ENCODE data around the gene CIITA.
"Not testable (repeated sequence)": the region's sequence is repeated elsewhere in the genome, so short reads cannot be mapped to it uniquely, and the experiment has no call there.

Gene CIITA

DNA sequence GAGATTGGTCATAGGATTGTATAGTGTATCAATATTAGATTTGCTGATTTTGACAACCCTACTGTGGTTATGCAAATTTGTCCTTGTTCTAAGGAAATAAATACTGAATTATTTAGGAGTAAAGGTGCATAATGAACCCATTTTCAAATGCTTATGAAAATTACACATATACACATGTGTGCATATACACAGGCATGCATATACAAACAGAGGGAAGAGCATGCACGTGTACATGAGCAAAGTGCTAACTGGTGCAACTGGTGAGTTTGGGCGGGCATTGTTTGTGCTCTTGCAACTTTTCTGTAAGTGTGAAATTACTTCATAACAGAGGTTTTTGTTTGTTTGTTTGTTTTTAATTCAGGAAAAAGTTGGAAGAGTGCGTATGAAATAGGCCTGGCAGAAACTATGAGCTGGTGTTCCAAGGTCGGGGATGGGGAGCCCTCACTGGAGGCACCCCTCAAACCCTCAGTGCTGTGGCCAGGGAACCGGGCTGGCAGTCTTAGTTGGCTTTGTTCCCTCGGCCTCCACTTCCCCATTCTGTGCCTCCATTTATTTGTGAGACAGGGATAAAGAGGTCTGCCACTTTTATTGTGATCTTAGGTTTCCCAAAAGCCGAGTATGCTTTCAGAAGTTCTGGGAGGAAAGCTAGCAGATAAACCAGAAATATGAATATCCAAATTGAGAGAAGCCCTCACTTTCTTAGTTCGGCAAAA lies 59.4 kb downstream of the CIITA start:
- no peak for DNase-seq

DNA sequence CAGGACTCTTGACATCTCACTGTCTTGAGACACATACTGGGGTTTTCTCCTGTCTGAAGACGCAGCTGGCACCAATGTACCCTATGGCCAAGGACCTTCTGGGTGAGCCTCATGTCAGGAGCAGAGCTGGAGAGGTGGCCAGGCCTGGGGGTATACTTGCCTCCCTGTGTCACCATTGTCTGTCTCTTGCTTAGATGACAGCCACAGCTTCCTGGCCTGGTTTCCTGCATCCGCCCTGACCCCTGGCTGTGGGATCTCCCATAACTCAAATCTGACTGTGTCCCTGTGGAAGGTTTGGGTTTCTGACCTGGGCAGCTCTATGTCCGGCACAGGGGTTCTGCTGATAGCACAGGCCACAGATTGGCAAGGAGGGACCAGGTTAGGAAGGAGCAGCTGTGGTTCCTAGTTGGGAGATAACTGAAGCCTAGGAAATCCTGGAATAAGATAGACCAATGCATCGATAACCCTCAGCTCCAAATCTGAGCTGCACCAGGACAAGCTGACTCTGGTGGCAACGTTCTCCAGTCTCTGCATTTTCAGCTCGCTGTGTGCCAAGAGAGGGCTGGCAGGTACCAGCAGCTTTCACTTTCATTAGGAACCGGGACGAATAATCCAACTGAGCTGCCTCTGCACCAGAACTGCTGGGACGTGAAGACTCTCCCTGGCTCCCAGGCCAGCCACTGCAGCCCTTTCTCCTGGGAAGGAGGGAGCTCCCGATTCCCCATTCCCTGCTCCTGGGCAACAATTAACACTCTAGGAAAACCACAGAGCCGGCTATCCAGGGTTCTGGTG lies 60.3 kb downstream of the CIITA start:
- no peak for DNase-seq

DNA sequence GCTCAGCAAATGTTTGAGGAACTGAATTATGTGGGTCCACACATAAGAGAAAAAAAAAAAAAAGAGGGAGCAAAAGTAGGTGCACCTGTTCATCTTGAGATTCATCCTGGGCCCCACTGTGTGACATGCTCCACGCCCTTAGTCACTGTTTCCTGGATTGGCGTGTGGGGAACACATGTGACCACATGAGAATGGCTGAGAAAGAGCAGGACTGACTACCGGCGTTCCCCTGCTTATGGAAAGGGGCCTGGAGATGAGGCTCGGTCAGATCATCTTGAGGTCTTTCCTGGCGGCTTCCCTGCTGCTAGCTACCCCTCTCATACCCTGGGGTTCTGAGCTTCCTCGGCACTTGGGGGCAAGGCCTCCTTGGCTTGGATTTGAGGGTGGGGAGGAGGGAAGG lies 61.3 kb downstream of the CIITA start:
- DNase-seq, result peak in 1 of 2 donors; percentile 19

DNA sequence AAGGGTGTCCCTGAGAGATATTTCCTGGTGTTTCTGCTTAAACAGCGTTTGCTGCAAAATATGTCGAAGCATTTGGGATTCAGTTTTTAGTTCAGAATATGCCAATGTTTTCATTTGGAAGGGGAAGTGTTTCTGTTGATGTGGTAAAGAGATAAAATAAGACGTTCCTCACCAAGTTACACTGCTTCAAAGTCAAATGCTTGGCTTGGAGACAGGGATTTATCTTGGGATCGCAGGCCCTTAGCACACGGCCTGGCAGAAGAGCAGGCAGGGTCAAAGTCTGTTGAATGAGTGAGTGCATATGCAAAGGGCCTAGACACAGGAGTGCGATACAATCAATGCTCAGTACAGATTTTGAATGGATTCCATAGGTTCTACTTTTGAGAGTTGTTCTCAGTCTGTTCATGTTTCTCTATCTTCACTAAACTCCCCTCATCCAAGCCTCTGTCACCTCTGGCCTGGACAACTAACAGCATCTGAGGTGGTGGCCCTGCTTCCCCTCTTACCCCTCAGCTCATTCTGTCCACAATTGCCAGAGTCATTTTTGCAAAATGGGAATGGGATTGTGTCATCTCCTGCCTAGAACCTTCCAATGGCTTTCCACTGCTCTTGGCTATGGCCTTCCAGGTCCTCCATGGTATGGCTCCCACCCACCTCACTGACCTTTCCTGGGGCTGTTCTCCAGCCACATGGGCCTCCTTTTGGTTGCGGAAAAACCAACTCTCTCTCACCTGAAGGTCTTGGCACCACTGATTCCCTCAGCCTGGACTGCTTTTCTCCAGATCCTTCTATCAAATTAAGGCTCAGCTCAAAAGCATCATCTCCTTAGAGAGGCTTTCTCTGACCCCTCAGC lies 62.0 kb downstream of the CIITA start:
- no peak for DNase-seq

DNA sequence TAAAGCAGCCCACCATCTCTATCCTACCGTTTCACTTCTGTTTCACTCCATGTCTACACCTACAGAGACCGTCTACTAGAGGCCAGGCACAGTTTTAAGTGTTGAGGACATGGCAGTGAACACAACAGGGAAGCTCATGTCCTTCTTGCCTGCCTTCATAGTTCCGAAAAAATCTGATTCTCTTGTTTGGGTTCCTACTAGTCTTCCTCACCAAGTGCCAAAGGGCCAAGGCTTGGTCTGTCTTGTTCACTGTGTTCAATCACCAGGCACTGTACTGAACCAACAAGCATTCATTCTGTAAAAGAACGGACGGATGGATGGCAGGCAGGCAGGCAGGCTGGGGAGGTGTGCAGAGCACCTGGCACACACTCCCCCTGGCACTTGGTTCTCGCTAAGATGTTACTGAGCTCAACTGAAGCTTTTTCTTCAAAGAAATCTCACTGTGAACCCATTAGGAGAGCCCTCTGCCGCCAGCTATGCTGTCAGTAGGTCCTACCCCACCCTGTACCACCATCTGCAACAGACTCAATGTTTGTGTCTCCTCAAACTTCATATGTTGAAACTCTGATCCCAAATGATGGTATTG lies 62.7 kb downstream of the CIITA start:
- DNase-seq, result no peak

DNA sequence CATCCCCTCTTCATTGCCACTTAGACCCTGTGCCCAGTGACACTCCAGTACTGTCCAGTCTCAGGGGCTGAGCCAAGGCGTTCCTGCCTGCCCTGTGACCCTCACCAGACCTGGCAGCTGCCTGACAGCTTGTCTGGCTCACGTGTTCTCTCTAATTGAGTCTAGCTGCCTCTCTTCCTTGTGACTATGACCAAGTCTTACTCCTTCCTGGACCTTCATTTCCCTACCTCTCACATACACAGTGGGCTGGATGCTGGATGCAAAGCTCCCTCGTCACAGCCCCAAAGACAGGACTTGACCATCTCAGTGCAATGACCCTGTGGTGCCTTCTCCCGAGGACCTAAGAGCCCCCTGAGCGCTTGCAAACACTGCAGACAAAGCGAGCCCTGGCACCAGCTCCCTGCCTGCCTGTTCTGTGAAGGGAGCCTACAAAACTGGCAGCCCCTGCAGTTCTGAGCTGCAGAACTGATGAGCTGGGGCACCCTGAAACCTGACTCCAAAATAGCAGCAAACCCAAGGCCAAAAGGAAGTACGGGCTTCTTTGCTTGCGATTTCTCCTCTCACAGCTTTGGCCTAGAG lies 63.6 kb downstream of the CIITA start:
- peak in 1 of 2 donors; percentile 30 for DNase-seq

DNA sequence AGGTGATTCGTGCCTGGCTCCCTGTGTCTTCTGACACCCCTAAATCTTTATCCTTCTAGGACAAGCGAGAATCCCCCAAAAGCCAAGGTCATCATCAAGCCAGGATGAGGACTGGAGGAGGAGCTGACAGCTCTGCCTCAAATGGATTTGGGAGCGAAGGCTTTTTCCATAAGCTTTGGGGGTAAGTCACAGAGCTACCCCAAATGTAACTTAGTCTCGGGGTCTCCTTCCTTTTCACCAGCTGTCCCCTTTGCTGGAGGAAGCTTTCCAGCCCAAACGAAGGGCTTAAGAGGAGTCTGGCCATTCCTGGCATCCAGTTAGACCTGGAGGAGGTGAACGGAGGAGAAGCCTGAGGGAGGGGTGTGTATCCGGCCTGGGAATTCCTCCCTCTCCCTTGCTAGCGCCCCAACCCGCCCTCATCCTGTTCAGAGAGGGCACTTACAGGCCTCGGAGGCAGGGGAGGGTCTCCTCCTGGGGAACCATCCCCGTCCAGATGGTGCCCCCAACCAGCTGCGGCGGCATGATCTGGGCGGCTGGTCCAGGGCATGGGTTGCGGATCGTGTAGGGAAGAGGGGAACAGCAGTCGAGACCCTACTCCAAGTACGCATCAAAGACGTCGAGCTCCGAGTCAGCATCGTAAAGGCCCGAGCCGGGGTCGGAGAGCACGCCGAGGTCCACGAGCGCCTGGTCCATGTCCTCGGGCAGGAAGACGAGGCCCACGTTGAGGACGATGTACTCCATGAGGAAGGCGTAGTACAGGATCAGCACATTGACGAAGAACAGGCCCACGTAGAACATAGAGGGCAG lies 64.3 kb downstream of the CIITA start:
- no peak for DNase-seq

DNA sequence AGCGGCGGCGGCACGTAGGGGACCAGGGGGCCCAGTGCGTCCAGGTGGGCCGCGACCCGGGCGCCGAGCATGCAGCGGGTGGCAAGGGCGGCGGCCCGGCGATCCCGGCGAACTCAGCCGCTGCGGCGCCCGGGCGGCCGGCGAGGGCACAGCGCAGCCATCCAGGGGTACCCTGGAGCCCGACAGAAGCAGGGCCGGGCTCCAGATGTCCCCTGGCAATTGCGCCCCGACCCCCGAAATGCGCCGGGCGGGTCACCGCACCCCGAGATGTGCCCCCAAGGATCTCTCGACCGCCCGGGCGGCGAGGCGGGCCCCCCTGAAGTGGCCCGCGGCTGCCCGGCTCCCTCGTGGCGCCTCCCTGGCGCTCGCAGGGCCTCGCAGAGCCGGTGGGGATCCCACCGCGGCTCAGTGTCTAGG lies 64.9 kb downstream of the CIITA start:
- not testable (repeated sequence) for DNase-seq

DNA sequence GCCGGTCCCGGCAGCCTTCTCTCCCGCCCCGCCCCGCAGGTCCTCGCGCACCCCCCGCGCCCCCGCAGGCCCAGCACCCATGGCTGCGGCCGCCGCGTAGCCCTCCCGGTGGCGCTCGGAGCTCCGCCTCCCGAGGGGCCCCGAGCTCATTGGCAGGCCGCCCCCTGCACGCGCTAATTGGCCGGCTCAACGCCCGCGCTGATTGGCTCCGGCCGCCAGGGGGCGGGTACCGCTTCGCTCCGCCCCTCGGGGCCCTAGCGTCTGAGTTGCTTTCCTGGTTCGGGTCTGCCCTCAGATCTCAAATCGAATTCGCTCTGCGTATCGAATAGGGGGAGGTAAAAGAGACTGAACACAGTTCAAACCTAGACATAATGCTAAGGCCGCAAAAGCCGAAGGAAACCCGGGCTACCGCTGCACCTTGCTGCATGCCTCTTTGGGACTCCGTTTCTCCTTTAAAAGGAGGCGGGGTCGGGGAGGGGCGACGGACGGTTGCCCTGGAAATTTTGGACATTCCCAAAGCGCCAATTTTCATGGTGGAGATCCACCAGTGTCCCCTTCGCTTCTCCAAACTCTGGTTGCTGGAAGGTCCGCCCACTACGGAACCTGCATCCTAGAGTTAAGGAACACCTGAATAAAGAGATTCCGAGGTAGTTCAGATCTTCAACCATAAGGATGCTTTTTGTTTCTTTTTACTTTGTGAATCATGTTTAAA lies 65.5 kb downstream of the CIITA start, which contains the start of gene DEXI:
Gene DEXI, minus strand, starts transcription at position 117 of the 712 bp plus-strand sequence. CDS start 463 bp downstream, outside the sequence.
- peak; percentile 90 to 96 for DNase-seq

DNA sequence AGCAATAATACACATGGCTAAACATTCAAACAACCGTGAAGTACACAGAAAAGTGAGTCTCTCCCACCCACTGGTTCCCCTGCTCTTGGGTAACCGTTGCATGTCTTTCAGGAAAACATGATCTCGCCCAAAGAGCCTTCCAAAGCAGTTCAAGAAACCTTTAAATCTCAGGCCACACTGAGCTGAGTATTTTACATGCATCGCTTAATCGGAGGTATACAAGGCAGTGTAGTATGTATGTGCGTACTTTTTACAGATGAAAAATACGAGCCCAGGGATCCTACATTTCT lies 66.0 kb downstream of the CIITA start:
- DNase-seq, result peak; percentile 27 to 46

DNA sequence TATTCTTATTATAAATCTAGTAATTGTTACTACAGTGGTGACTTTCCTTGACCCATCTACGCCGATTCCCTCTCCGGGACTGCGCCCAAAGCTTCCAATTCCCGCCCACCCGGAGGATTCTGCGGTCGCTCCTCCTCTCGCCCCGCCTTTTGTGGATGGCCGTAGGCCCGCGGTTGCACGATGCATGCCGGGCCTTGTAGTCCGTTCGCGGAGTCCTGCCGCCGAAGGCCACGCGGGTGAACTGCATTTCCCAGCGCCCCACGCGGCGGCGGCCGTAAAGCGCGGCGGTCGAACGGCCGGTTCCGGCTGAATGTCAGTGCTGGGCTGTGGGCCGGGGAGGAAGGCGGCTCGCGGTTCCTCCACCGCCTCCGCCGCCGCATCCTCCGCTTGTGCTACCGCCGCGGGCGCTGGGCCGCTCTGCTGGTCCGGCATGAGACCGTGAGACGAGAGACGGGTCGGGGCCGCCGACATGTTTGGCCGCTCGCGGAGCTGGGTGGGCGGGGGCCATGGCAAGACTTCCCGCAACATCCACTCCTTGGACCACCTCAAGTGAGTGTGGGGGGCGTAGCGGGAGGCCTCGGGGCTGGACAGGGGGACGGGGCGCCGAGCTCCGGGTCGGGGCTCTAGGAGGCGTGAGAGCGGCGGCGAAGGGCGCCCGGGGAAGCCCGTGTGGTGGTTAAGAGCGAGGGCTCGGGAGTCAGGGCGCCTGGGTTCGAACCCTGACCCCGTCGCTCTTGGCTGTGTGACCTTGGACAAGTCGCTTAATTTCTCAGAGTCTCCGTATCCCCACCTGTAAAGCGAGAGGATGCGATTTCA lies 67.5 kb downstream of the CIITA start, which contains the start of gene CLEC16A:
Gene CLEC16A, plus strand, starts transcription at position 316 of the 816 bp plus-strand sequence. Its CDS starts 154 bp downstream, at position 470.
- peak; percentile 96 for DNase-seq

DNA sequence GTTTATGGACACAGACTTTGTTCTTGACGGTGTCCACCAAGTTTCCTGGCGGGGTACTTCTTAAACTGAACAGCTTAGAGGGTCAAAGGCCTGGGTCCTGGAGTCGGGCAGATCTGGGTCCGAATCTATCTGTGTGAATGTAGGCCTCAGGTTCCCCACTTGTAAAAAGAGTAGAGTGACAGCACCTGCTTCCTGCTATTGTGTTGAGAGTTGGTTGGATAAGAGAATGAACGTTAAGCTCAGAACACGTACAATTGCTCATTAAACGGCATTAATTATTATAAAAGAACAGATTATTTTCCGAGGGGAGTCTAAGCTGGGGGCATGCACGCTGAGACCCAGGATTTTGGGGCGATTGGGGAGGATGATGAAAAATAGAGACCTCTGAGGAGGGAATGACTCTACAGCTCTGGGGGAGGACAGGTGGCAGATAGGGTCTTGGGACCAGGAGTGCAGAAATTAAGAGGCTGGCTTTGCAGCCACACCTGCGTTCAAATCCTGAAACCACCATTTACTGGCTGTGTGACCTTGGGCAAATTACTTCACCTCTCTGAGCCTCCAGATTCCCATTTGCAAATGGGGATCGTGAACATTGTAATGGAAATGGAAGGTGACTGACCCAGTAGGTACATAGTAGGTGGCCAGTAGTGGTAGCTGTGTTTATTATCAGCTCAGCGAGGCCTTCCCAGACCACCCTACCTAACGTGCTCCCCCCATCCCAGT lies 68.2 kb downstream of the CIITA start:
- DNase-seq, result no peak

DNA sequence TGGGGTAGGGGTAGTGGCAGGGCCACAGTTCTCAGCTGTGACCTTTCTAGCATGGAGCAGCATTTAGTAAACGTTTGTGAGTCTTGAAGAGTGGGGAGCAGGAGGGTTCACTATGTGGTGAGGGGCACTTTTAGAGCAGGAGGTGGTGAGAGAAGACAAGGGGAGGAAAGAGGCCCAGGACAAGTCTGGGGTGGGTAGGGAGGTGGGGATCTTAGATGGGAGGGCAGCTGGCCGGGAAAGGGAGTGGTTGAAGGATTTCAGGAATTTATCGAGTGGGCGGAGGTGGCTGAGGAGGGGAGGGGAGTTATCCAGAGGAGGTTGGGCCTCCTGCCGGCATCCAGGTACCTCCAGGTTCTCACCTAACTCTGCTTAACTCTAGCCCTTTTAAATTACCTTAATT lies 69.3 kb downstream of the CIITA start:
- DNase-seq, result no peak

DNA sequence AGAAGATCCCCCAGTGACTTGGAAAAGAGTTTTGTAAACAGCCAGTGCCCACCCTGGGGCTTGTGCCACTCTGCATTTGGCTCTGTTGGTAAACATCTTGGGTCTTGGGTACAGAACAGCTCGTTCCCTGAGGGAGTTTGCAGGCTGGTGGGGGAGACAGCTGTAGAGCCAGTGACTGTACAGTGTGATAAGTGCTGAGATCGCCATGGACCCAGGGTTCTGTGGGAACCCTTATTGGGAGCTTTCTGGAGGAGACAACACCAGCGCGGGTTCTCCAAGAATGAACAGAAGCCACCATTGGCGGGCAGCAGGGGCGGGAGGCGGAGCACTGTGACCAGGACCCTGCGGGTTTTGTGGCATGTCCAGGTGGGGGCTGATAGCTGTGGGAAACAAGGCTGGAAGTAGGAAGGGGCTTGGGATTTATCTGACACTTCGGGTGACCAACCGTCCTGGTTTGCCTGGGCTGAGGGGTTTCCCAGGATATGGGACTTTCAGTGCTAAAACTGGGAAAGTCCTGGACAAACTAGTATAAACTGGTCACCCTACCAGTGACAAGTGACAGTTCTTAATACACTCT lies 70.3 kb downstream of the CIITA start:
- no peak for DNase-seq

DNA sequence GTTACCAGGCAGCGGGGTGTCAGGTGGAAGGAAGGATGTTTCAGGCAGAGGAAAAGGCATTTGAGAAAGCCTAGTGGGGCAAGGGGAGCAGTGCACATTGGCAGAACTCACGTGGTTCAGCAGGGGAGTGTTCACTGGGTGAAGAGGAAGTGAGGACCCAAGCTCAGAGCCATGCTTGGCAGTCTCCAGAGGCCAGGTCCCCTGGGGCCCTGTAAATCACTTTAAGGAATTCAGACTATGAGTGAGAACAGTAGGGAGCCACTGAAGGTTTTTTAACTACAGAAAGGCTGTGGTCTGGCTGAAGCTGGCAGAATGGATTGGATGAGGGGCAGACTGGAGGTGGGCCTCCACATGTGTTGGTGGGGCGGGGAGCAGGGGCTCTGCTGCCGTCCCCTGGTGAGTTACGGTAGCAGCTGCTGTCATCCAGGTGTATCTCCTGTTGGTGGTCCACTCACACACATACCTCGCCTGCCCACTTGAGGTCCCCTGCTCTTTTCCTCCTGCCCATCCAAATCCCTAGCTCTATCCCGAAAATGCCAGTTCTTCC lies 72.5 kb downstream of the CIITA start:
- DNase-seq, result peak; percentile 57 to 66

DNA sequence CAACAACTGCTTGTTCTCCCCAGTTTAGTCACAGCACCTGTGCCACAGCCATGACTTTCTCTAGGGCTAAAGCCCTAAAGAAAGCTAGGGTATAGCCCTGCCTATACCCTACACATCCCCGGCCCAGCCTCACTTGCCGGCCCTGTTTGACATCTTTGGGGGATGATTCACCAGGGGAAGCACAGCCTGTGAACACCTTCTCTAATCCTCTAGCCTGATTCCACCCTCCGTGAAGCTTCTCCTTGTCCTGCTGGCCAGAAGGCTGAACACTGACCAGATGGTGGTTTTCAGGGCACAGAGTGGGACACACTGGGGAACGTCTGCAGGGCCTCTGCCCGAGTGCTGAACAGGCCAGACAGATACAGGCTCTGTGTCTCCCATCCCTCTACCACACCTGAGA lies 73.4 kb downstream of the CIITA start:
- no peak for DNase-seq

DNA sequence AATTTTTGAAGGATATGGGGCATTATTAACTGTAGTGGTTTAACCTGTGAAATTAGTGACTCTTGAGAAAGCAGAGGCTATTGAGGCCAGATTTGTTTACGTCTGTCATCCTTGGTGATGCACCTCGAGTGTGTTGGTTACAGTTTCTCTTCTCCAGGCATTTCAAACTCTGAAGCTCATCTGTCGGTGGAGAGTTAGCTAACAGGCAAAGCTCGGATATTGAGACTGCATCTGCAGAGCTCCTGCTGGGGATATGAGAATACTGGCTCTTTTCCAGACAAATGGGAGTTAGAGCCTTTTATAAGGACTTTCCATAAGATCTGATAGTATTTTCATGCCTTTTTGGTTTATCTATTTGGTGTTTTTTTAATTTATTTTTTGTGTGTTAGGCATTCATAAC lies 74.0 kb downstream of the CIITA start:
- no peak for DNase-seq

DNA sequence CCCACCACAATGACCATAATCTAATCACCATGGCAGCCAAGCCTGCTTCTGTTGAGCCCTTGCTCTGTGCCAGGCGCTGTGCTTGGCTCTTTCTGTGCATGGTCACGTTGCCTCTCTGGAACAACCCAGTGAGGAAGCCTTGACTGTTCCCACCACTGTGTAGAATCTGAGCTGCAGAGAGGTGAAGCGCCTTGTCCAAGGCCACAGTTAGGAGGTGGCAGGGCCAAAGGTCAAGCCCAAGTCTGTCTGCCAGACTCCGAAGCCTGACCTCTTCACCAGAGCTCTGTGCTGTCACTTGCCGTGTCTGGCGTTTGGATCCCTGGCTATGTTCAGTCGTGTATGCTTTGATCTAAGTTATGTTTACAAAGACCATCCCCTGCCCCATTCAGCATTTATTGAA lies 77.9 kb downstream of the CIITA start:
- DNase-seq, result no peak

All from inflammatory macrophage treated with lipopolysaccharide for 1 hour (primary cell).